NCI-H526 (cell line): Measurements from ENCODE around the gene CDH13.

ENCODE experiments used
- DNase-seq, 2 experiments: peaks; one replicate each; lab custom pipeline; 2025; lab: John Stamatoyannopoulos, UW

The CDH13 gene

DNA sequence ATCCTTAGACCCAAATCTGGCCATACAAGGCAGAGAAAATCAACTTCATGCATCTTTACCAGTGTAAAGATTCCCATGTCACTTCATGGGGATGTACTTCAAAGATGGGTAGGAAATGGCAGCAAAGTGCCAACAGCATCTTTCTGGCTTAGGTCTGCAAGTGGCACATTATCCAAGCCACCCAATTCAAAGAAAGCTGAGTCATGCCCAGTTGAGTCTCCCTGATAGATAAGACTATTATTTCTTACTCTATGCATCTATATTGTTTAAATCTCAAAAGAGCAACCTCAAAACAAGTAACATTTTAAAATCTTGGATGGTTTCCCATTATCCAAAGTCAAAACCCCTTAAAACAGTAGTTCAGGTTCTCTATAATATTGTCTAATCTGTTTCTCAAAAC, 1119.8 kb downstream of the CDH13 start:
- no peak for DNase-seq

DNA sequence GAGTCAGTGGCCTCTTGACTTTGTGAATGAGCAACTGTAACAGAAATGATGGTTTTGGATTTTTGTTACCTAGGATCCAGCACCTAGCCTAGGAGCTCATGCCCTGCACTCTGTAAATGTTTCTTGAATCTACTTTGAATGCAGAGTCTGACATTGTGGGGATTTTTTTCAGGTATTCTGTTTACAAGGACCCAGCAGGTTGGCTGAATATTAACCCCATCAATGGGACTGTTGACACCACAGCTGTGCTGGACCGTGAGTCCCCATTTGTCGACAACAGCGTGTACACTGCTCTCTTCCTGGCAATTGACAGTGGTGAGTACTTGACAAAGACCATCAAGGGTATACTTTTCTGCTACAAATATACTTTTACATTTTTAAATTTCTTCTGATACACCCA, 1121.2 kb downstream of the CDH13 start:
- no peak for DNase-seq

DNA sequence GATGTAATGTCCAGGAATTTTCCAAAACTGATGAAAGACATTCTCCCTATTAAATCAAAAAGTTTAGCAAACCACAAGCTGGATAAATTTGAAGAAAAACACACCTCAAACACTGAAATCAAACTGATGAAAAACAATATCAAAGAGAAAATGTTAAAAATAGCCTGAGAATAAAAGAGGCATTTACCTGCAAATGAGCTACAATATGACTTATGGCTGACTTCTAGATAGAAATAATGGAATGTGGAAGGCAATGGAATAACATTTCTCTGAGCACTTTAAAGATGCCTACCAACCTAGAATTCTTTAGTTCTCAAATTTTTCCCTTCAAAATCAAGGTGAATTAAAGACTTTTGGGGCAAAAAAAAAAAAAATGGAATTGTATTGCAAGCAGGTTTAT, 1128.6 kb downstream of the CDH13 start:
- DNase-seq, result no peak

GRCh38 chr16:83762141-83762991, 1135.6 kb downstream of the CDH13 start:
- no peak for DNase-seq

GRCh38 chr16:83762992-83763358, 1136.2 kb downstream of the CDH13 start:
- no peak for DNase-seq

DNA sequence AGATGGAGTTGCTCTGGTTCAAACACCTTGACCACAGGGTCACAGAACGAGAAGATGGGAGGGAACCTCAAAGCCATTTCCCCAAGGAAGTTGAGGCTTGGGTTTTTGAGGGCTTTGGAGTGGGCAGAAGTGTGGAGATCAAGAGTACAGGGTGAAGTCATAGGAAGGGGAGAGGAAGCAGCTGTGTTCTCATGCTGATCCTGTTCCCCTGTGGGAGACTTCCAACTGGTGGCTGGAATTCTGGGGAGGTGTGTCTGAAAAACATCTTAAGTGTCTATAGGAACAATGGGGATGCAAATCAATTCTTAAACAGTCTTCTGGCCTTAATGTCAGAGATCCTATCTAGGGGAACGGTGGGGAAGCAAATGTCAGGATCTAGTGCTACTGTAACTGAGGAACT, 1142.2 kb downstream of the CDH13 start:
- DNase-seq, result no peak

DNA sequence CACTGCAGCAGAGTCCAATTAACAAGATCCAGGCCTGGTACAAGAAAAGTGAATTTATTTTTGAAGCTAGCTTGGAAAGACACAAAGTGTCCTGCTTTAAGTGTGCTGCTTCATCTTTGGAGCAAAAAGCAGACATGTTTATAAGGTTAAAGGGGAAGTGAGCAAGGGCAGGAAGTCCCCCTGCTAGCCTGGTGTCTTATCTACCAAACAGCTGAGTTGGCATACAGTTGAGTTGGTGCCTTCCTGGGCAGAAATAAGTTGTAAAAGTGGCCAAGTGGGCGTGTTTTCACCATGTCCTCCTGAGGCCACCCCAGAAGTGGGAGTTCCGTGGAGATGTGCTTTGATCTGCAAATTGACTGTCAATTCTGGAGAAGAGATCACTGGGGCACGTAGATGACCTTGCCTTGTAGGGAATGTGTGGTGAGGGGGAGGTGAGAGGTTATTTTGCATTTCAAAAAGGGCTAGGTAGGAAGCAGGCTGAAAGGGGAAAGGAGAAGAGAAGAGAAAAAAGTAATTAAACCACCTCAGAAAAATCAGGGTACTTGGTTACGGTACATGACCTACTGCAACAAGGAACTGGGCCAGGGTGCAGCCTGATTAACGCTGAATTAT, 1142.7 kb downstream of the CDH13 start:
- DNase-seq, result no peak

DNA sequence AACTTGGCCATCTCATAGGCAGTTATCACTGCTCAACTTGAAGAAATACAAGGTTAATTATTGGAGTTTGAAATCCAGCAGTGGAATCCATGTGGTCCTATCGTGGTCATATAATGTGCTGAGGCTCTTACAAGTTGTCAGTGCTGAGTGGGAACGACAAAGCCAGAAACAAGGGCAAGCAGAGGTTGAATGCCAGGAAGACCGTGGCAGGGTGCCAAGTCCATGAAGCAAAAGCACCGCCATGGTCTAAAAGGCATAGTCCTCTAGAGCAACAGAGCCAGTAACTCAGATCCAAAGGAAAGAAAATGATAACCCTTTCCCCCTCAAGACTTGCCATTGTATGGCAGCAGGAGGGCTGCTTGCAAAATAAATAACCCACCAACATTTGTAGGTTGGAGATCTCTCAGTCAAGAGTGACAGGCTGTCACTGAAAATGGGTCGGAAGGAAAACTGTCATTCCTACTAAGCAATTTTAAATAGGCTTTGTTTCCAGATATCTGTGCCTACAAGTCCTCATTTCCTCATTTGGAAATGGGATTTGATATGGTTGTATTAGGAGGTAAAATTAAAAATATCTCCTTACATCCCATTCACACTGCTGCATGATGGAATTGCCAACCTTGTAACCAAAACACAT, 1144.7 kb downstream of the CDH13 start:
- no peak for DNase-seq

DNA sequence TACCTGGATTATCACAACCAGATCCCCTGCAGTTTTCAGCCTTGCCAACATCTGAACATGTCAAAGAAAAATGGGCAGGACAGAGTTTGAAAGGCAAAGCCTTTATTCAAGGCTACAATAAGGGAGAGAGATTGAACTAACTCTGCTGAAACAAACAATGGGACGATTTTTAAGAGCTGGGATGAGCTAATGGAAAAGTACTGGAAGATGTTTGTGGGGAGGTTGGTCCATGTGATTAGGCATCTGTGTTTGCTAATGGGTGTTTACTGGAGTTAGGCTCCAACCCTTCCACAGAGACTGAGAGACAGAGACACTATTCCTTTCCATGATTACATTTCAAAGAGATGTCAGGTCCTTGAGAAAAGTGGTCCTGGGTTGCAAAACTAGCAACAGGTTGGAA, 1146.0 kb downstream of the CDH13 start:
- no peak for DNase-seq

DNA sequence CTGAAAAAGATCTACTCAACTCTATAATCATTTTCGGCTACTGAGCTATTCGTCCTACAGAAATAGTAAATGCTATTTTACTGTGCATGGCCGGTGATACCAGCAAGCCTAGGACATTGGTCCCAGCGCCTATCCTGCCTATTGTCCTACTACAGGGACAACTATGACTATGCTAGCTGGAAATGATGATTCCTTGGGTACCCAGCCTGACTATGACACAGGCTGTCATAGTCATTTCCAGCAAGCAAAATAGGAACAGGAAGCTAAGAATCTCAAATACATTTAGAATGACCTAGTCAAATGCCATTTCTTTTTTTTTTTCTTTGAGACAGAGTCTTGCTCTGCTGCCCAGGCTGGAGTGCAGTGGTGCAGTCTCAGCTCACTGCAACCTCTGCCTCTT, 1147.3 kb downstream of the CDH13 start:
- DNase-seq, result no peak

DNA sequence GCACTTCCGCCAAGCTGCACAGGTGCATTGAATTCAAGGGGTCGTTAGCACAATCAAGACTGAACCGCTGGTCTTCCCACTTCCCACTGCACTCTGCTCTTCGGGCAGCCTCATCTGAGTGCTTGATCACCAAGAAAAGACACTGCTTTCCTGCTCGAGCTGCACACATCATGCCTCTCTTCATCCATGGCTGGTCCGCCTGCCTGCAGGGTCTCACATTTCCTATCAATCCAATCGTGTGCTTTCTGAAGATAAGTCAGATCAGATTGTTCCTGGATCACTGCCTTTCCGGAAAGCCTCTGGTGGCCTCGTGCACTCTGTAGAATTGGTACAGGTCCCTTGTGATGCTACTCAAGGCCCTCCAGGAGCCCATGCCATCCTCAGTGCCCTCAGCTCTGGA, 1150.2 kb downstream of the CDH13 start:
- DNase-seq, result no peak

DNA sequence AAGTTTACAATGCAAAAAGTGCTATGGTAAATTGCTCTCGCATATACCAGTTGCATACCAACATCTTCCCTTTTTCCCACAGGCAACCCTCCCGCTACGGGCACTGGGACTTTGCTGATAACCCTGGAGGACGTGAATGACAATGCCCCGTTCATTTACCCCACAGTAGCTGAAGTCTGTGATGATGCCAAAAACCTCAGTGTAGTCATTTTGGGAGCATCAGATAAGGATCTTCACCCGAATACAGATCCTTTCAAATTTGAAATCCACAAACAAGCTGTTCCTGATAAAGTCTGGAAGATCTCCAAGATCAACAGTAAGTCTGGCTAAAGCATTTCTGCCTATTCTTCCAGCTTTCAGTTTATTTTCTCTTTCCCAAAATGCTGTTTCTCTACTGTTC, 1153.1 kb downstream of the CDH13 start:
- DNase-seq, result no peak

GRCh38 chr16:83785455-83785854, 1158.7 kb downstream of the CDH13 start:
- DNase-seq, result no peak

GRCh38 chr16:83789642-83790401, 1163.1 kb downstream of the CDH13 start:
- DNase-seq, result no peak

- DNase-seq, result no peak
These were observed 1165.1 kb downstream of the CDH13 start for GRCh38 chr16:83791916-83792315.

DNA sequence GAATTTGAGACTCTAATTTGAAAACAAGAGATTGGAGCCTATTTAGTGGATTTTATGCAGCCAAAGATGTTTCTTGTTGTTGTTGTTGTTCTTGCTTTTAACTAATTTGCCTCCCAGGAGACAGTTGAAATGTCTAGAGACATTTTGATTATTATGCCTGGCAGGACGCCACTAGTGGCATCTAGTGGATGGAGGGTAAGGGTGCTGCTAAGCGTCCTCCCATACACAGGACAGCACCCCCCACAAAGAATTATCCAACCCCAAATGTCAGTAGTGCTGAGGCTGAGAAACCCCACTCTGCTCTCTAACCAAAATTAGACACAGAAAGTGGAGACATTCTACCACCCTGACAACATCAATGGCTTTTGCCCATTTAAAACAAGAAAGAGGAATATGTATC, 1165.6 kb downstream of the CDH13 start:
- no peak for DNase-seq

DNA sequence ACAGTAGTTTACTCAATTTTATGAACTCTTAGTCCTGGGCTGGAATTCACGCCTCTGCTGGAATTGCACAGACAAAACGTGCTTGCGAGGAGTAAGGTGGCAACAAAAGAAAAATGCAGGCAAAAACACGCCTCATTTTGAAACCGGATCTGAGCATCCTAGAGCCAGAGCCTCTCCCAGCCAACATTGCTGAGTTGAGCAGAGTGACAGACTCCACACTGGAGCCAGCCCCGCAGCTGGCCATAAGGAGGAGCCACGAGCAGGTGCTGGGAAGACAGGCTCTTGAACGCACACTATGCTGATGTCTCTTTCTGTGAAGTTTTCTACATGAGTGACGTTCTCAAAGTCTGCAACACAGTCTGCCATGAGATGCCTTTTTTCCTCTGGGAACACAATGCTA, 1166.4 kb downstream of the CDH13 start:
- DNase-seq, result no peak

DNA sequence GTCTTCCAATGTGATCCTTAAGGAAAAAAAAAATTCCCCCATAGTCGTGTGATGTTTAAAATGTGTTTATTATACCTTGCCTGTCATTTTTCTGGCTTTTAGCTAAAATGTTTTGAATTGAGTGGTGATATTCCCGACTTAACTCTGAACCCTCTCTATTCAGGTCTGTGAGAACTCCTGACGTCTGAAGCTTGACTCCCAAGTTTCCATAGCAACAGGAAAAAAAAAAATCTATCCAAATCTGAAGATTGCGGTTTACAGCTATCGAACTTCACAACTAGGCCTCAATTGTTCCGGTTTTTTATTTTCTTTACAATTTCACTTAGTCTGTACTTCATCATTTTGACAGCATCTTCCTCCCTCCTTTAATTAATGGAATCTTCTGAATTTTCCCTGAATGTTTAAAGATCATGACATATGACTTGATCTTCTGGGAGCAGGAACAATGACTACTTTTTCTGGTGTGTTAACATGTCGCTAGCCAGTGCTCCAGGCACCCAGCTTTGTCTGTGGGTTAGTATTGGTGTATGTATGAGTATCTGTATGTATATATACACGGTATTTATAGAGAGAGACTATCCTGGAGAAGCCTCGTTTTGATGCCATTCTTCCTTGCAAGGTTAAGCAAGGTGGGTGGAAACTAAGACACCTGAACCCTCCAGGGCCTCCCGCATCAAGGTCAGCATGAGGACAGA, 1168.2 kb downstream of the CDH13 start:
- DNase-seq, result no peak

GRCh38 chr16:83797013-83797412, 1170.2 kb downstream of the CDH13 start:
- DNase-seq, result no peak

DNA sequence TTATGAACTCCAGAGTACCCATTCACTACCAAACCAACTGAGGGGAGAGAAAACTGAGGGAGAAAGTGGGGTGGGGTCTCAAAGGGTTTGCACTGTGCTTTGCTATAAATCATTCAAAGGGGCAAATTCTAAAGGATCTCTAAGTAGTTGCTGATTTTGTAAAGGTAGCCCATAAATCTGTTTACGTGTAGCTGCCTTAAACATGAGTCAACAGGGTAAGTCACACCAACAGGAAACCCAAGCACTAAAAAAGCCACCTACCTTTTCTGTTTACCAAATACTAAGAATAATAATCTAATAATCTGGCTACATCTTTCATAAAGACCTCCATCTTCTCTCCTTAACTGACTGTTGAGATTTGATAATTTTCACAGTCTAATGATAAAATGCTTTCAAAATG, 1172.6 kb downstream of the CDH13 start:
- no peak for DNase-seq

DNA sequence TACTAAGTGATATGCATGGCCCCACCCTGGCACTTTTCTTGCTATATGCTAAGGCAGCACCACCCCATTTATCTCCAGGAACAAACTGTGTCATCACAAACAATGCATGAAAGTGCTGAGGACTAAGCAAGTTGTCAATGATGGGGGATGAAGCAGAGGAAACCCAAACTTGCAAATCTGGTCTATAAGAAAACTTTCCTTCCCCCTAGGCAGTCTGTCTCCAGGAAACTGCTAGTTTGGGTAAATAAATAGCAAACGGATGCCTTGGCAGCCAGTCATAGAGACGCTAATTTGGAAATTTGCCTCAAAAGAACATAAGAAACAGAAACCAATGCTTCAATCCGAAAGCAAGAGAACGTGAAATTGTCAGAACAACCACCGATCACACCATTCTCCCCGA, 1175.4 kb downstream of the CDH13 start:
- DNase-seq, result no peak
